ENCODE data around the gene PTF1A. TPM values are rescaled to one million over a fixed set of nuclear protein-coding genes. Genes with fewer than 3 reads are reported as not detected.
"Not testable (repeated sequence)": the region's sequence is repeated elsewhere in the genome, so short reads cannot be mapped to it uniquely, and the experiment has no call there.

PTF1A gene
- polyA plus RNA-seq, 1 donor: not detected

GRCh38 chr10:23204773-23205172 is 12.7 kb downstream of the PTF1A start:
- DNase-seq: no peak

GRCh38 chr10:23205972-23206642 is 14.0 kb downstream of the PTF1A start:
- no peak for DNase-seq

DNA sequence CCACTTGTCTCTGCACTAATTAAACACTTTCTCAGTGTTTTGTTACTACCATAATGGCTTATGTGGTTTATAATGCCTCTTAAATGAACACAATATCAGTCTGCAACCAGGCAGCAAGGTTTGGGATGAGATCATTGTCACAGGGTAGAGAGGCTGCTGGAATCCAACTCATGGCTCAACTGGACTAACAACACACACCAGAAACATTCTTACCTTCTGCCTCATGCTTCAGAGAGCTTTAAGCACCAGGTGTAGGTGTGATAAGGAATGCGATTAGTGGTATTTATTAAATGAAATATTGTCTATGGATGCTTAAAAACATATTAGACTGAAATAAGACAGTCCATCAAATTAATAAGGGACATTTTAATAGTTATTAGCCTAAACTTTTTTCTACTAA is 25.4 kb downstream of the PTF1A start:
- DNase-seq: no peak

GRCh38 chr10:23230582-23230981 is 38.5 kb downstream of the PTF1A start:
- DNase-seq: no peak

- DNase-seq: no peak
Observed at GRCh38 chr10:23238015-23238414, 45.9 kb downstream of the PTF1A start.

DNA sequence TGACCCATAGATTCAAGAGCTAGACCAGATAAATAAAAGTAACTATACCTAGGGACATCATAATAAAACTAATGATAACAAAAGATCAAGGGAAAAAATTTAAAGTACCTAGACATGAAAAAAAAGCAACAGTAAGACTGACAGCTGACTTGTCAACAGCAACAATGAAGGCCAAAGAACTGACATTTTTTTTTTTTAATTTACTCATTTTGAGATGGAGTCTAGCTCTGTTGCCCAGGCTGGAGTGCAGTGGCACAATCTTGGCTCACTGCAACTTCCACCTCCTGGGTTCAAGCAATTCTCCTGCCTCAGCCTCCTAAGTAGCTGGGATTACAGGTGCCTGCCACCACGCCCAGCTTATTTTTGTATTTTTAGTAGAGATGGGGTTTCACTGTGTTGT is 49.7 kb downstream of the PTF1A start:
- DNase-seq: not testable (repeated sequence)

Other genes with a start within 250 kb of the PTF1A start
- 57.7 TPM for gene MSRB2, start 96.7 kb upstream of the PTF1A start, polyA plus RNA-seq (ENCODE audit: insufficient read length)
- not detected for gene C10orf67, start 152.5 kb downstream of the PTF1A start, polyA plus RNA-seq (ENCODE audit: insufficient read length)
- 29.7 TPM for gene OTUD1, start 246.8 kb downstream of the PTF1A start, polyA plus RNA-seq (ENCODE audit: insufficient read length)